GM12878 (cell line): ENCODE data around the gene KLF9. TPM values are rescaled to one million over a fixed set of nuclear protein-coding genes. Genes with fewer than 3 reads are reported as not detected.

Source experiments
- ATF3 ChIP-seq: IDR thresholded peaks from 2 replicates; pipeline ENCODE4 v1.6.1; 2011; ENCODE audit warnings: low read depth, mild to moderate bottlenecking, low read length, moderate library complexity, borderline replicate concordance; ENCODE audit errors: extremely low read depth
- CBX5 ChIP-seq: sonication (generic); IDR thresholded peaks from 2 replicates; pipeline ENCODE4 v1.6.1; 2016; ENCODE audit warnings: low read depth, moderate library complexity, mild to moderate bottlenecking, inconsistent platforms
- EED ChIP-seq: sonication (generic); IDR thresholded peaks from 2 replicates; pipeline ENCODE4 v1.6.1; 2016; ENCODE audit warnings: antibody characterized with exemption, low read depth
- NBN ChIP-seq: fragments of 450-650 bp; IDR thresholded peaks from 2 replicates; pipeline ENCODE4 v1.6.1; 2016
- SMAD1 ChIP-seq: fragments of 450-650 bp; IDR thresholded peaks from 2 replicates; pipeline ENCODE4 v1.6.1; 2018; ENCODE audit warnings: mild to moderate bottlenecking, low read depth; ENCODE audit not compliant: partially characterized antibody
- SMC3 ChIP-seq: IDR thresholded peaks from 2 replicates; pipeline ENCODE4 v1.6.1; 2011; ENCODE audit warnings: low read length, improper control_type of control experiment, borderline replicate concordance
- STAT1 ChIP-seq: fragments of 450-650 bp; conservative IDR thresholded peaks from 2 replicates; pipeline ENCODE4 v1.6.1; 2014; ENCODE audit warnings: antibody characterized with exemption, mild to moderate bottlenecking
- STAT3 ChIP-seq: IDR thresholded peaks from 2 replicates; pipeline ENCODE4 v1.6.1; 2011; ENCODE audit warnings: low read depth, low read length, improper control_type of control experiment
- ZBED1 ChIP-seq: IDR thresholded peaks from 2 replicates; pipeline ENCODE4 v1.6.1; 2016; ENCODE audit warnings: borderline replicate concordance
- ZSCAN29 ChIP-seq: fragments of 450-650 bp; IDR thresholded peaks from 2 replicates; pipeline ENCODE4 v1.6.1; 2017; ENCODE audit warnings: mild to moderate bottlenecking, moderate library complexity
- polyA plus RNA-seq, 11 experiments: library from polyadenylated mRNA; depleted of rRNA in 4 of 11; unstranded in 6 of 11; stranded (reverse) in 5 of 11; fragments of >200 nt; fragmentation: Nextera tagmentation in 4 of 11; fragmentation: Illumina TruSeq in 1 of 11; extraction: Ambion mirVana in 4 of 11; extraction: Trizol in 1 of 11; gene quantifications; 1 replicate in 1 of 11; 2 replicates in 10 of 11; pipeline versions ENCODE4 v1.2.1 to v1.2.3, GENCODE V29; 2011 to 2016; ENCODE audit warnings: inconsistent platforms in 2 of 11, missing spikeins in 2 of 11, low read depth in 1 of 11
- total RNA-seq, 4 experiments: library from RNA; depleted of rRNA in 3 of 4; stranded (reverse); fragments of >200 nt in 3 of 4; fragmentation: Illumina TruSeq in 1 of 4; extraction: Trizol in 1 of 4; gene quantifications; 2 replicates each; pipeline versions ENCODE4 v1.2.1 to v1.2.3, GENCODE V29; 2013 to 2021
- TF ChIP-seq, protein P1 (sequence below): IDR thresholded peaks from 2 replicates; pipeline ENCODE4 v1.6.1; 2011; ENCODE audit warnings: low read depth, low read length, improper control_type of control experiment, borderline replicate concordance

KLF9 gene
- total and polyA plus RNA-seq, 10 of the 15 experiments (the other 5 are each of a cell fraction or from before 2014, with no cell fraction given), result 0.09 to 0.96 (median 0.83) TPM

GRCh38 chr9:70422371-70423043 lies 8.1 kb upstream of the KLF9 start (continued):
- no peak for TF ChIP-seq STAT1
- TF ChIP-seq STAT3, result no peak
- no peak for TF ChIP-seq ZBED1
- TF ChIP-seq ATF3, result no peak
- TF ChIP-seq, protein P1, sequence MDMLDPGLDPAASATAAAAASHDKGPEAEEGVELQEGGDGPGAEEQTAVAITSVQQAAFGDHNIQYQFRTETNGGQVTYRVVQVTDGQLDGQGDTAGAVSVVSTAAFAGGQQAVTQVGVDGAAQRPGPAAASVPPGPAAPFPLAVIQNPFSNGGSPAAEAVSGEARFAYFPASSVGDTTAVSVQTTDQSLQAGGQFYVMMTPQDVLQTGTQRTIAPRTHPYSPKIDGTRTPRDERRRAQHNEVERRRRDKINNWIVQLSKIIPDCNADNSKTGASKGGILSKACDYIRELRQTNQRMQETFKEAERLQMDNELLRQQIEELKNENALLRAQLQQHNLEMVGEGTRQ, result no peak
- no peak for TF ChIP-seq ZSCAN29
- TF ChIP-seq SMC3, result no peak
- TF ChIP-seq EED, result no peak
- TF ChIP-seq CBX5, result no peak
- TF ChIP-seq NBN, result no peak
- no peak for TF ChIP-seq SMAD1
